Measurements from ENCODE around the gene STARD10. TPM values are rescaled to one million over a fixed set of nuclear protein-coding genes. Genes with fewer than 3 reads are reported as not detected.

Gene STARD10
- total RNA-seq, 1 experiment from 2014 or later, result 58.4 TPM

DNA sequence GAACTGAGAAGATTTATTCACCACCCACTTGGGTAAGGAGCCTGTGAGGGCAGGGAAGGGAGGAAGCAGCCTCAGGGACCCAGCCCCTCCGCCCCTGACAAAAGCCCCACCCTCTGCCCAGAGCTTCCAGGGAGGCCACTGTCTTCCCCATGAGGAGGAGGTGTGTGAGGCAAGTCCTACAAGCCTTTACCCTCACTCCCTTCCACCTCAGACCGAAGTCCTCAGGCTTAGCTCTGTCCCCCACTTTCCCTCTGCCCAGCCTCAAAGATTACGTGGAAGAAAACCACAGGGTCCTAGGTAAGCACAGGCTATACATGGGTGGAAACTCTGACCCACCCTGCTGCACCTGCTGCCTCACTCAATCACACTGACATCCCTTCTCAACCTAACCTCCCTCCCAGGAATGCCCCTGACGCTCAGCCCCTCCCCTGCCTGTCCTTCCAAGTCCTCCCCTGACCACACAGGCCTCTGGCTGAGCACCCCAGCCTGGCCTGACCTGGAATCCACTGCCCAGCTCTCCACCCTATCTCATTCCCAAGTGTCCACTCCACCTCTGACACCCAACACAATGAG is 38.0 kb downstream of the STARD10 start:
- no peak overlapping the region for H2AFZ ChIP-seq (ENCODE audit: low read depth, low read length, poor library complexity, severe bottlenecking)
- ChIA-PET POLR2A (no interaction called here), CTCF (no interaction called here), RAD21 (ENCODE audit: low non-redundant PET in 1 of 2, low total read pairs in 2 of 2, uncharacterized antibody in 2 of 2, unreplicated experiment in 2 of 2) (no interaction called here)
- no peaks in the 10 kb centered on the region for H4K20me1 ChIP-seq (ENCODE audit: insufficient read depth)
- no peak for TF ChIP-seq TCF7L2 (IDR thresholded peaks at IDR 0.05; ENCODE audit: borderline replicate concordance, extremely low read depth, insufficient read depth, insufficient read length)
- TF ChIP-seq SRF (IDR thresholded peaks at IDR 0.05; ENCODE audit: low read depth), result no peak
- no peak for TF ChIP-seq EGR1 (IDR thresholded peaks at IDR 0.05; ENCODE audit: low read depth)
- TF ChIP-seq SIN3A (IDR thresholded peaks at IDR 0.05; ENCODE audit: low read depth), result no peak
- TF ChIP-seq POLR2AphosphoS5 (IDR thresholded peaks at IDR 0.05; ENCODE audit: low read depth, low read length), result no peak
- no peak for TF ChIP-seq YY1 (IDR thresholded peaks at IDR 0.05; ENCODE audit: extremely low read depth, insufficient replicate concordance, low read depth, low read length)
- no peak for TF ChIP-seq SP1 (IDR thresholded peaks at IDR 0.05; ENCODE audit: low read depth)
- TF ChIP-seq, protein P1, sequence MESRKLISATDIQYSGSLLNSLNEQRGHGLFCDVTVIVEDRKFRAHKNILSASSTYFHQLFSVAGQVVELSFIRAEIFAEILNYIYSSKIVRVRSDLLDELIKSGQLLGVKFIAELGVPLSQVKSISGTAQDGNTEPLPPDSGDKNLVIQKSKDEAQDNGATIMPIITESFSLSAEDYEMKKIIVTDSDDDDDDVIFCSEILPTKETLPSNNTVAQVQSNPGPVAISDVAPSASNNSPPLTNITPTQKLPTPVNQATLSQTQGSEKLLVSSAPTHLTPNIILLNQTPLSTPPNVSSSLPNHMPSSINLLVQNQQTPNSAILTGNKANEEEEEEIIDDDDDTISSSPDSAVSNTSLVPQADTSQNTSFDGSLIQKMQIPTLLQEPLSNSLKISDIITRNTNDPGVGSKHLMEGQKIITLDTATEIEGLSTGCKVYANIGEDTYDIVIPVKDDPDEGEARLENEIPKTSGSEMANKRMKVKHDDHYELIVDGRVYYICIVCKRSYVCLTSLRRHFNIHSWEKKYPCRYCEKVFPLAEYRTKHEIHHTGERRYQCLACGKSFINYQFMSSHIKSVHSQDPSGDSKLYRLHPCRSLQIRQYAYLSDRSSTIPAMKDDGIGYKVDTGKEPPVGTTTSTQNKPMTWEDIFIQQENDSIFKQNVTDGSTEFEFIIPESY (IDR thresholded peaks at IDR 0.05; ENCODE audit: extremely low read depth, insufficient replicate concordance, low read length), result no peak
- intact Hi-C loops (cut with micrococcal nuclease), result no loop called here
- H3K4me2 ChIP-seq (ENCODE audit: low read length), result no peak overlapping the region
- peaks cover 9% of the 10 kb centered on the region; the same call in 1 of the 2 replicates for H3K79me2 ChIP-seq (ENCODE audit: insufficient read depth, low read length)
- ATAC-seq (no peak), DNase-seq (ENCODE audit: low read depth, low spot score) (no peak)
- no peaks in the 10 kb centered on the region for H3K27me3 ChIP-seq (ENCODE audit: insufficient read depth, low read length)
- H3K4me1 ChIP-seq (ENCODE audit: control insufficient read depth in 1 of 2, insufficient read depth in 2 of 2, low read length in 2 of 2), result peaks cover 12 to 22% of the 10 kb centered on the region in 2 experiments
- no peak overlapping the region for H3K9ac ChIP-seq (ENCODE audit: low read length)
- no TSS peak for BruUV-seq (replicated peaks)
- H3K9me2 ChIP-seq (ENCODE audit: insufficient read depth), result no peaks in the 10 kb centered on the region
- no peak overlapping the region for H3K27ac ChIP-seq (ENCODE audit: low read depth, low read length)
- H3K4me3 ChIP-seq (replicated peaks in 1 of 2; ENCODE audit: low read depth in 1 of 2, low read length in 2 of 2), result no peak overlapping the region
- H3K36me3 ChIP-seq (ENCODE audit: control insufficient read depth in 1 of 2, insufficient read depth in 2 of 2, low read length in 2 of 2), result 0 out of 4 replicates have a peak, but pooled peaks cover 0 to 2% of the 10 kb centered on the region in 2 experiments
- no peaks in the 10 kb centered on the region for H3K9me3 ChIP-seq (ENCODE audit: control insufficient read depth in 1 of 2, insufficient read depth in 1 of 2, low read depth in 1 of 2, low read length in 2 of 2)

Measured in HCT116 (cell line).